Endothelial cell of umbilical vein (primary cell): Measurements from ENCODE around the gene CTNND2. TPM values are rescaled to one million over a fixed set of nuclear protein-coding genes. Genes with fewer than 3 reads are reported as not detected.

Experiments
- BruUV-seq: library from RNA; stranded (reverse); fragments of 400-500 nt; replicated peaks from 2 replicates; lab custom pipeline; 2021; lab: Mats Ljungman, UMichigan
- CTCF ChIA-PET: fragments of 300-600, 350-600 bp; sonication (Branson Sonifier 250); formaldehyde crosslinking; loops from one replicate; lab custom pipeline; 2021; ENCODE audit warnings: antibody characterized with exemption, inconsistent platforms; lab: Charles Lee
- POLR2A ChIA-PET: fragments of 300-600, 350-600 bp; sonication (Branson Sonifier 250); formaldehyde crosslinking; loops from one replicate; lab custom pipeline; 2021; ENCODE audit warnings: antibody characterized with exemption, inconsistent platforms; lab: Charles Lee
- DNase-seq: peaks from one replicate; pipeline ENCODE4 v3.0.0-alpha.2; 2011; ENCODE audit warnings: low read depth, low spot score
- FAIRE-seq: peaks from 2 replicates; lab custom pipeline; 2011; peaks lifted over from hg19 to GRCh38; lab: Jason Lieb, UNC
- H2AFZ ChIP-seq: 2 replicates; pipeline ENCODE4 v1.6.0; 2012; ENCODE audit warnings: low read depth, low read length, control low read depth, inconsistent platforms
- H3K27ac ChIP-seq: 2 replicates; pipeline ENCODE4 v1.5.1; 2011; ENCODE audit warnings: low read depth, mild to moderate bottlenecking, control low read depth, low read length, moderate library complexity; ENCODE audit not compliant: insufficient read depth
- H3K27me3 ChIP-seq, 2 experiments: 2 replicates each; pipeline versions ENCODE4 v1.6.0 to v1.6.1; 2011; ENCODE audit warnings: low read length in 2 of 2, mixed read lengths in 1 of 2; ENCODE audit not compliant: control insufficient read depth in 2 of 2, insufficient read depth in 2 of 2
- H3K36me3 ChIP-seq, 2 experiments: 2 replicates in 1 of 2; 3 replicates in 1 of 2; pipeline ENCODE4 v1.5.1; 2011; ENCODE audit warnings: low read length in 2 of 2, mild to moderate bottlenecking in 1 of 2, moderate library complexity in 1 of 2; ENCODE audit not compliant: control insufficient read depth in 2 of 2, insufficient read depth in 2 of 2; ENCODE audit errors: extremely low read depth in 1 of 2
- H3K4me1 ChIP-seq: 3 replicates; pipeline ENCODE4 v1.5.1; 2011; ENCODE audit warnings: mild to moderate bottlenecking, low read length; ENCODE audit not compliant: control insufficient read depth, insufficient read depth; ENCODE audit errors: extremely low read depth
- H3K4me2 ChIP-seq: 2 replicates; pipeline ENCODE4 v1.6.1; 2011; ENCODE audit warnings: low read length, control low read depth, mixed read lengths; ENCODE audit not compliant: insufficient read depth
- H3K4me3 ChIP-seq, 3 experiments: fragments of 200-600 bp in 1 of 3; sonication (generic), shearing (Covaris generic) in 1 of 3; replicated peaks in 1 of 3; 2 replicates each; pipeline ENCODE4 v1.5.1; 2011 to 2016; ENCODE audit warnings: control low read depth in 3 of 3, low read length in 3 of 3, mild to moderate bottlenecking in 2 of 3, inconsistent platforms in 1 of 3, low read depth in 1 of 3, moderate library complexity in 1 of 3; ENCODE audit not compliant: insufficient read depth in 1 of 3
- H3K79me2 ChIP-seq: 2 replicates; pipeline ENCODE4 v1.6.0; 2012; ENCODE audit warnings: low read length, inconsistent platforms; ENCODE audit not compliant: control insufficient read depth, insufficient read depth
- H3K9ac ChIP-seq: replicated peaks from 2 replicates; pipeline ENCODE3; 2011; ENCODE audit warnings: low read length, control low read depth; ENCODE audit not compliant: insufficient read depth; ENCODE audit errors: extremely low read depth
- H3K9me1 ChIP-seq: replicated peaks from 3 replicates; pipeline ENCODE4 v1.6.0; 2011; ENCODE audit warnings: mild to moderate bottlenecking, low read length; ENCODE audit not compliant: control insufficient read depth, insufficient read depth; ENCODE audit errors: extremely low read depth
- H3K9me3 ChIP-seq: replicated peaks from 2 replicates; pipeline ENCODE4 v1.5.1; 2012; ENCODE audit warnings: low read length, inconsistent platforms; ENCODE audit not compliant: control insufficient read depth, insufficient read depth
- H4K20me1 ChIP-seq: replicated peaks from 2 replicates; pipeline ENCODE3; 2011; ENCODE audit warnings: mild to moderate bottlenecking, low read length; ENCODE audit not compliant: control insufficient read depth, insufficient read depth; ENCODE audit errors: extremely low read depth
- CTCF ChIP-seq, 2 donors: IDR thresholded peaks; 1 replicate in 1 of 2; 2 replicates in 1 of 2; pipeline ENCODE4 v1.5.1; 2011; ENCODE audit warnings: low read length in 2 of 2, mild to moderate bottlenecking in 2 of 2, moderate library complexity in 2 of 2, control low read depth in 1 of 2, inconsistent platforms in 1 of 2, low read depth in 1 of 2; ENCODE audit not compliant: insufficient read depth in 1 of 2; ENCODE audit errors: extremely low read depth in 1 of 2
- EZH2 ChIP-seq: IDR thresholded peaks from 2 replicates; pipeline ENCODE4 v1.6.1; 2012; ENCODE audit warnings: borderline replicate concordance, low read depth, mild to moderate bottlenecking, moderate library complexity, low read length, inconsistent platforms; ENCODE audit not compliant: severe bottlenecking
- FOS ChIP-seq: IDR thresholded peaks from 2 replicates; pipeline ENCODE4 v1.6.1; 2011; ENCODE audit warnings: mild to moderate bottlenecking, low read length, moderate library complexity, borderline replicate concordance; ENCODE audit not compliant: insufficient read depth
- GATA2 ChIP-seq: IDR thresholded peaks from 2 replicates; pipeline ENCODE4 v1.7.0; 2011; ENCODE audit warnings: low read depth, mild to moderate bottlenecking, moderate library complexity, mixed read lengths, low read length; ENCODE audit not compliant: insufficient read length, insufficient read depth
- JUN ChIP-seq: IDR thresholded peaks from 2 replicates; pipeline ENCODE4 v1.6.1; 2011; ENCODE audit warnings: borderline replicate concordance, low read depth; ENCODE audit not compliant: insufficient read length, insufficient read depth
- MAX ChIP-seq: IDR thresholded peaks from 2 replicates; pipeline ENCODE4 v1.6.1; 2011; ENCODE audit not compliant: insufficient read depth, insufficient read length
- MYC ChIP-seq: IDR thresholded peaks from one replicate; pipeline ENCODE4 v1.6.1; 2011; ENCODE audit warnings: mild to moderate bottlenecking, low read depth, low read length
- POLR2A ChIP-seq: IDR thresholded peaks from 2 replicates; pipeline ENCODE4 v1.6.1; 2012; ENCODE audit warnings: low read depth, mild to moderate bottlenecking, control low read depth, low read length
- POLR2AphosphoS5 ChIP-seq: IDR thresholded peaks from 2 replicates; pipeline ENCODE4 v1.6.1; 2012; ENCODE audit warnings: low read depth, mild to moderate bottlenecking, control low read depth, low read length, moderate library complexity; ENCODE audit not compliant: insufficient read depth
- dilution Hi-C: fragments of 300-500 bp; cut with MboI; formaldehyde crosslinking; loops from one replicate; pipeline ENCODE4 v1.15.0; 2019; ENCODE audit warnings: low sequenced_read_pairs; ENCODE audit not compliant: extremely low pct_ligation_motif_present
- intact Hi-C: fragments of 100-400 bp; cut with micrococcal nuclease; formaldehyde crosslinking; loops from one replicate; pipeline ENCODE4 v1.10.0; 2022
- polyA plus RNA-seq, 4 experiments: library from polyadenylated mRNA; depleted of rRNA in 3 of 4; stranded (reverse) in 3 of 4; unstranded in 1 of 4; fragments of >200 nt; gene quantifications; 2 replicates each; pipeline versions ENCODE4 v1.2.1 to v1.2.3, GENCODE V29; 2011 to 2012; ENCODE audit warnings: missing spikeins in 1 of 4
- total RNA-seq: library from RNA; stranded (reverse); gene quantifications from 2 replicates; pipeline ENCODE4 v1.2.3, GENCODE V29; 2021

CTNND2 gene
- total and polyA plus RNA-seq, 2 donors (not counting 3 experiments of a cell fraction or from before 2014, with no cell fraction given): not detected

- Histone ChIP-seq H2AFZ (no peak overlapping the region), H3K9me3 (no peaks in the 10 kb centered on the region), H3K4me1 (no peaks in the 10 kb centered on the region), H3K79me2 (no peaks in the 10 kb centered on the region), H4K20me1 (no peaks in the 10 kb centered on the region), H3K4me3 (no peak overlapping the region), H3K9me1 (no peaks in the 10 kb centered on the region), H3K27me3 (no peaks in the 10 kb centered on the region), H3K36me3 (no peaks in the 10 kb centered on the region), H3K4me2 (no peak overlapping the region), H3K27ac (no peak overlapping the region), H3K9ac (no peak overlapping the region)
- FAIRE-seq (no peak), DNase-seq (no peak)
- dilution Hi-C loops (no loop called here), intact Hi-C loops (no loop called here)
- ChIA-PET CTCF (no interaction called here), POLR2A (no interaction called here)
- BruUV-seq: no TSS peak
- no peak for TF ChIP-seq MAX
- no peak for TF ChIP-seq JUN
- TF ChIP-seq CTCF (IDR thresholded peaks at IDR 0.05; ENCODE audit: extremely low read depth in 1 of 2, insufficient read depth in 1 of 2, low read depth in 1 of 2, low read length in 2 of 2): no peak
- no peak for TF ChIP-seq EZH2
- TF ChIP-seq MYC: no peak
- TF ChIP-seq POLR2A: no peak
- TF ChIP-seq POLR2AphosphoS5: no peak
- no peak for TF ChIP-seq FOS
- no peak for TF ChIP-seq GATA2
Measured at GRCh38 chr5:11519236-11519635, 385.0 kb downstream of the CTNND2 start.
